ENCODE results near the gene PKD2. TPM values are rescaled to one million over a fixed set of nuclear protein-coding genes. Genes with fewer than 3 reads are reported as not detected.

The PKD2 gene
- total and polyA plus RNA-seq, 2 of the 13 experiments (the other 11 are each of a cell fraction or from before 2014, with no cell fraction given), result 5.6 to 9.1 TPM

DNA sequence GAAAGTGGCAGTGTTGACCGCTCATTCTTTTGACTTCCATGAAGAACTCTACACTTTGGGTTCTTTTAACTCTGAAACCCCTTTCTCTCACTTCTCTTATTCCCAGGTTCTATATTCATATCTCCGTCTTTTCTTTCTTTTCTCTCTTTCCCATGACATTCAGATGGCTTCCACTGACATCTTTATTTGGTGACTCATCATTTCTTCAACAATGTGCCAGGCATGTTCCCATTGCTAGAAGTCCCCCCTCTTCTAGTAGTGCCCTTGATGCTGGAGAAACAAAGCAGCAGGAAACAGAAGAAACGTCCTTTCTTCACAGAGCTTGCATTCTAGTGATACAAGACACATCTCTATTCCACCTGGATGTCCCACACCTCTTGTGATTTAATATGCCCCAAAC is 33.3 kb downstream of the PKD2 start:
- no peaks in the 10 kb centered on the region for H3K79me2 ChIP-seq (ENCODE audit: insufficient read depth, low read length)
- DNase-seq (ENCODE audit: low spot score) (no peak), FAIRE-seq (no peak), ATAC-seq (no peak)
- TF ChIP-seq ZNF614 (CRISPR knock-in tag; IDR thresholded peaks at IDR 0.05; ENCODE audit: borderline replicate concordance), result no peak
- TF ChIP-seq ZBTB1 (CRISPR knock-in tag; IDR thresholded peaks at IDR 0.05; ENCODE audit: borderline replicate concordance), result no peak
- TF ChIP-seq EP300 (IDR thresholded peaks at IDR 0.05; ENCODE audit: low read depth in 2 of 2, low read length in 2 of 2), result no peak
- TF ChIP-seq EP300 (CRISPR knock-in tag; IDR thresholded peaks at IDR 0.05; ENCODE audit: borderline replicate concordance), result no peak
- no peak for TF ChIP-seq CBFB (CRISPR knock-in tag; IDR thresholded peaks at IDR 0.05)
- TF ChIP-seq MAFF (IDR thresholded peaks at IDR 0.05; ENCODE audit: low read depth, low read length), result peak; percentile 65
- no peak for TF ChIP-seq ZNF20 (CRISPR knock-in tag; IDR thresholded peaks at IDR 0.05)
- TF ChIP-seq CBX2 (IDR thresholded peaks at IDR 0.05; ENCODE audit: low read depth, low read length), result no peak
- no peak for TF ChIP-seq CBX2 (CRISPR knock-in tag; IDR thresholded peaks at IDR 0.05; ENCODE audit: low read depth)
- no peak for TF ChIP-seq FOXA3 (CRISPR knock-in tag; IDR thresholded peaks at IDR 0.05)
- TF ChIP-seq RELA (CRISPR knock-in tag; IDR thresholded peaks at IDR 0.05), result no peak
- TF ChIP-seq, protein P1, sequence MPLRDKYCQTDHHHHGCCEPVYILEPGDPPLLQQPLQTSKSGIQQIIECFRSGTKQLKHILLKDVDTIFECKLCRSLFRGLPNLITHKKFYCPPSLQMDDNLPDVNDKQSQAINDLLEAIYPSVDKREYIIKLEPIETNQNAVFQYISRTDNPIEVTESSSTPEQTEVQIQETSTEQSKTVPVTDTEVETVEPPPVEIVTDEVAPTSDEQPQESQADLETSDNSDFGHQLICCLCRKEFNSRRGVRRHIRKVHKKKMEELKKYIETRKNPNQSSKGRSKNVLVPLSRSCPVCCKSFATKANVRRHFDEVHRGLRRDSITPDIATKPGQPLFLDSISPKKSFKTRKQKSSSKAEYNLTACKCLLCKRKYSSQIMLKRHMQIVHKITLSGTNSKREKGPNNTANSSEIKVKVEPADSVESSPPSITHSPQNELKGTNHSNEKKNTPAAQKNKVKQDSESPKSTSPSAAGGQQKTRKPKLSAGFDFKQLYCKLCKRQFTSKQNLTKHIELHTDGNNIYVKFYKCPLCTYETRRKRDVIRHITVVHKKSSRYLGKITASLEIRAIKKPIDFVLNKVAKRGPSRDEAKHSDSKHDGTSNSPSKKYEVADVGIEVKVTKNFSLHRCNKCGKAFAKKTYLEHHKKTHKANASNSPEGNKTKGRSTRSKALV (CRISPR knock-in tag; IDR thresholded peaks at IDR 0.05), result no peak
- no peak for TF ChIP-seq ZNF616 (CRISPR knock-in tag; IDR thresholded peaks at IDR 0.05; ENCODE audit: low read depth)
- TF ChIP-seq MXD4 (CRISPR knock-in tag; IDR thresholded peaks at IDR 0.05), result no peak
- no peak for TF ChIP-seq NRL (CRISPR knock-in tag; IDR thresholded peaks at IDR 0.05; ENCODE audit: borderline replicate concordance)
- TF ChIP-seq NFE2L2 (IDR thresholded peaks at IDR 0.05; ENCODE audit: low read length), result 0 out of 2 replicates have a peak, but pooled peaks have one; percentile 45
- TF ChIP-seq GLI4 (CRISPR knock-in tag; IDR thresholded peaks at IDR 0.05; ENCODE audit: borderline replicate concordance), result no peak
- no peak for TF ChIP-seq ZBTB7A (CRISPR knock-in tag; IDR thresholded peaks at IDR 0.05)
- no peak for TF ChIP-seq BRCA1 (CRISPR knock-in tag; IDR thresholded peaks at IDR 0.05)
- no peak for TF ChIP-seq ZNF317 (CRISPR knock-in tag; IDR thresholded peaks at IDR 0.05)
- no peak for TF ChIP-seq ZSCAN29 (CRISPR knock-in tag; conservative IDR thresholded peaks at IDR 0.05)
- peak; percentile 70 to 74 for TF ChIP-seq MAFK (conservative IDR thresholded peaks at IDR 0.05 in 1 of 2, IDR thresholded peaks at IDR 0.05 in 1 of 2; ENCODE audit: low read length in 2 of 2)
- no peak for TF ChIP-seq SSRP1 (CRISPR knock-in tag; IDR thresholded peaks at IDR 0.05)
- H4K20me1 ChIP-seq (ENCODE audit: insufficient read depth, low read length), result no peaks in the 10 kb centered on the region
- in situ Hi-C loops (cut with HindIII; ENCODE audit: extremely low pct_ligation_motif_present, low pct_unique_long_range_greater_than_20kb) (no loop called here), intact Hi-C loops (cut with micrococcal nuclease; ENCODE audit: unreplicated experiment) (no loop called here)
- WGBS (ENCODE audit: low lambda C conversion rate), result 88% methylated on average over 3 of the region's 3 CpGs
- H2AFZ ChIP-seq (ENCODE audit: low read length), result no peak overlapping the region
- peaks cover 16% of the 10 kb centered on the region for H3K4me1 ChIP-seq (ENCODE audit: insufficient read depth, low read length)
- no peak overlapping the region for H3K27ac ChIP-seq (ENCODE audit: extremely low read length, insufficient read depth, low read length)
- no peaks in the 10 kb centered on the region for H3K9me3 ChIP-seq (ENCODE audit: low read length)
- no TSS peak for BruUV-seq (replicated peaks)
- no peak overlapping the region for H3K9ac ChIP-seq (ENCODE audit: insufficient read depth, low read depth, low read length)
- ChIA-PET POLR2A (no interaction called here), CTCF (ENCODE audit: low intra/inter-chr PET ratio, low total read pairs) (no interaction called here)
- no peaks in the 10 kb centered on the region for H3K27me3 ChIP-seq (ENCODE audit: control insufficient read depth in 1 of 2, insufficient read depth in 2 of 2, low read length in 2 of 2)
- no peak overlapping the region for H3K4me3 ChIP-seq (replicated peaks in 1 of 3; ENCODE audit: insufficient read depth in 1 of 3, low read depth in 2 of 3, low read length in 3 of 3)
- peaks cover 10 to 54% of the 10 kb centered on the region in 2 experiments; a peak in 4 of 5 replicates for H3K36me3 ChIP-seq (replicated peaks in 1 of 2; ENCODE audit: control insufficient read depth in 1 of 2, insufficient read depth in 2 of 2, low read length in 2 of 2)
- no peak overlapping the region for H3K4me2 ChIP-seq (ENCODE audit: low read depth, low read length)

Measured in HepG2 (cell line).